Naive thymus-derived CD4-positive, alpha-beta T cell (primary cell): ENCODE data around the gene SC5D. TPM values are rescaled to one million over a fixed set of nuclear protein-coding genes. Genes with fewer than 3 reads are reported as not detected.

ENCODE experiments used
- ATAC-seq: fragments of 150-1000 bp; cut with Tn5 transposase; 2 replicates; pipeline ENCODE4 v1.10.0; 2021; ENCODE audit warnings: mild to moderate bottlenecking, moderate library complexity
- CTCF ChIA-PET: fragments of 350-600 bp; sonication (Branson Sonifier 250); formaldehyde crosslinking; loops from one replicate; lab custom pipeline; 2021; ENCODE audit warnings: antibody characterized with exemption; lab: Charles Lee
- POLR2A ChIA-PET: fragments of 350-600 bp; sonication (Branson Sonifier 250); formaldehyde crosslinking; loops from one replicate; lab custom pipeline; 2021; ENCODE audit warnings: antibody characterized with exemption, inconsistent platforms; lab: Charles Lee
- DNase-seq, 9 donors: peaks; one replicate each; pipeline versions ENCODE4 v3.0.0 to v3.0.0-alpha.2; 2020 to 2022; ENCODE audit warnings: mixed read lengths in 1 of 9
- H3K27ac ChIP-seq: one replicate; pipeline ENCODE4 v1.7.0; 2013; ENCODE audit warnings: mild to moderate bottlenecking, low read depth, low read length, moderate library complexity
- H3K27me3 ChIP-seq, 2 donors: one replicate each; pipeline ENCODE4 v1.7.0; 2013; ENCODE audit warnings: low read length in 2 of 2, mild to moderate bottlenecking in 2 of 2, moderate library complexity in 2 of 2; ENCODE audit not compliant: control insufficient read depth in 2 of 2, insufficient read depth in 2 of 2
- H3K36me3 ChIP-seq, 3 experiments: 1 replicate in 2 of 3; 2 replicates in 1 of 3; pipeline ENCODE4 v1.7.0; 2013; ENCODE audit warnings: low read length in 3 of 3, mild to moderate bottlenecking in 3 of 3, moderate library complexity in 1 of 3; ENCODE audit not compliant: insufficient read depth in 3 of 3, control insufficient read depth in 2 of 3
- H3K4me1 ChIP-seq, 2 donors: one replicate each; pipeline ENCODE4 v1.7.0; 2013; ENCODE audit warnings: low read length in 2 of 2, mild to moderate bottlenecking in 2 of 2, moderate library complexity in 1 of 2; ENCODE audit not compliant: control insufficient read depth in 2 of 2, insufficient read depth in 2 of 2
- H3K4me3 ChIP-seq: 2 replicates; pipeline ENCODE4 v1.7.0; 2013; ENCODE audit warnings: mild to moderate bottlenecking, low read length
- H3K9me3 ChIP-seq, 3 experiments: 1 replicate in 2 of 3; 2 replicates in 1 of 3; pipeline ENCODE4 v1.7.0; 2013; ENCODE audit warnings: low read length in 3 of 3; ENCODE audit not compliant: control insufficient read depth in 2 of 3
- H3K27ac Mint-ChIP-seq, 9 donors: one replicate each; pipeline ENCODE4 v1.8.0; 2020 to 2022; ENCODE audit warnings: mixed read lengths in 9 of 9, mild to moderate bottlenecking in 8 of 9, moderate library complexity in 5 of 9, inconsistent platforms in 2 of 9
- H3K27me3 Mint-ChIP-seq, 5 donors: one replicate each; pipeline ENCODE4 v1.8.0; 2021 to 2022; ENCODE audit warnings: mixed read lengths in 5 of 5, mild to moderate bottlenecking in 1 of 5
- H3K36me3 Mint-ChIP-seq, 5 donors: one replicate each; pipeline ENCODE4 v1.8.0; 2020 to 2022; ENCODE audit warnings: mixed read lengths in 5 of 5, mild to moderate bottlenecking in 3 of 5, inconsistent platforms in 1 of 5
- H3K4me1 Mint-ChIP-seq, 7 donors: one replicate each; pipeline ENCODE4 v1.8.0; 2020 to 2022; ENCODE audit warnings: mixed read lengths in 7 of 7, mild to moderate bottlenecking in 3 of 7, inconsistent platforms in 1 of 7
- H3K4me3 Mint-ChIP-seq, 10 donors: one replicate each; pipeline ENCODE4 v1.8.0; 2020 to 2022; ENCODE audit warnings: mild to moderate bottlenecking in 10 of 10, mixed read lengths in 10 of 10, moderate library complexity in 6 of 10, inconsistent platforms in 2 of 10
- H3K9me3 Mint-ChIP-seq, 11 donors: one replicate each; pipeline ENCODE4 v1.8.0; 2020 to 2022; ENCODE audit warnings: mixed read lengths in 11 of 11, mild to moderate bottlenecking in 4 of 11, inconsistent platforms in 1 of 11, moderate library complexity in 1 of 11
- intact Hi-C, 2 donors: fragments of 100-400 bp; cut with micrococcal nuclease; formaldehyde crosslinking; loops; one replicate each; pipeline ENCODE4 v1.15.1; 2023
- polyA plus RNA-seq, 2 donors: library from polyadenylated mRNA; unstranded; fragments of 300-500 nt; fragmentation: Illumina TruSeq; gene quantifications; one replicate each; pipeline ENCODE4 v1.2.3, GENCODE V29; 2021
- total RNA-seq, 6 experiments: library from RNA in 5 of 6; stranded (reverse) in 5 of 6; gene quantifications; 1 replicate in 5 of 6; 2 replicates in 1 of 6; pipeline ENCODE4 v1.2.3 and lab custom pipeline; 2021 to 2026

The SC5D gene
- total and polyA plus RNA-seq, 7 experiments from 2014 or later = 7.9 to 48.7 (median 21.8) TPM

- peaks cover 0 to 2% (median 0%) of the 10 kb centered on the region in 5 donors for H3K27me3 Mint-ChIP-seq
- DNase-seq = peak in 7 of 9 donors; percentile 37 to 67 (median 62)
- H3K4me3 ChIP-seq = no peak overlapping the region
- H3K36me3 ChIP-seq = no peaks in the 10 kb centered on the region
- H3K9me3 ChIP-seq = no peaks in the 10 kb centered on the region
- POLR2A ChIA-PET = interaction anchor here (0.6 to 8.6 kb wide), 13 partner anchors 8 to 153 kb away, joined by 3 to 107 read pairs (median 4); partner anchors contain the start of genes SC5D, SORL1 and SORL1-AS1
- H3K4me3 Mint-ChIP-seq = no peak overlapping the region
- ATAC-seq = peak; percentile 86
- H3K4me1 Mint-ChIP-seq = peaks cover 2 to 13% (median 8%) of the 10 kb centered on the region in 7 donors
- H3K36me3 Mint-ChIP-seq = peaks cover 0 to 5% (median 0%) of the 10 kb centered on the region in 5 donors
- peak overlapping the region; percentile 37 for H3K27ac ChIP-seq
- no peak overlapping the region for H3K27ac Mint-ChIP-seq
- peaks cover 19 to 23% of the 10 kb centered on the region in 2 donors for H3K4me1 ChIP-seq
- CTCF ChIA-PET = interaction anchor here (0.8 to 1.3 kb wide), 4 partner anchors 12 to 122 kb away, joined by 3 to 7 read pairs (median 4); no protein-coding TSS in a partner anchor
- H3K9me3 Mint-ChIP-seq = peaks cover 0 to 2% (median 0%) of the 10 kb centered on the region in 11 donors
- H3K27me3 ChIP-seq = no peaks in the 10 kb centered on the region
- intact Hi-C loops = loop anchor here (1.0 to 10.0 kb wide), 7 partner anchors 38 to 876 kb away; no protein-coding TSS in a partner anchor
These were observed 35.8 kb downstream of the SC5D start for GRCh38 chr11:121328176-121328966.

DNA sequence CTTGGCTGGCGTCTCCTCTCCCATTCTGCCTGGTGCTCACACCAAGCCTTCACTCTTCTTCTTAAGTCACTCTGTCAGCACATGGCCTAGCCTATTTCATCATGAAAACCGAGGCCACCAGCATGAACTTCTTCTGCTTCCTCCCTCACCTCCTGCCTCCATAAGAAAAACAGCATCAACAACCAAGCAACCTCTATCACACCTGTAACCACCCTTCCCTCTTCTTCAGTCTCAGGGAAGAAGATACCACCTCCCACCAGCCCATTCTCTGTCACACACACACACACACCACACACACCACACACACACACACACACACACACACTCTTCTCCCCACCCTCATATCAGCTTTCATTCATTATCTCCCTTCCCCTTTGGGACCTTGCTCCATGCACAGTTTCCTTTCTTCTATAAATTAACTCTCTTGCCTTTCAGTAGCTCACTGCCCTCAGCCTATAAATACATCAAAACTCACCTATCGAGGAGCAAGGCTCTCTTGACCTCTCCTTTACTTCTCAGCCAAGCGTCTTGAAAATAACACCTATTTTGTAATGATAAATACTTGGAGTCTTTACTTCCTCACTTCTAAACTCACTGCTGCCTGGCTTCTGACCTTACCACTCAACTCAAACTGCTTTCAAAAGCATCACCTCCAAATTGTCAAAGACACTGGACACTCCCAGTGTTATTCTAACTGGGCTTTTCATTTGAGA is 36.6 kb downstream of the SC5D start:
- intact Hi-C loops = loop anchor here (1.0 to 10.0 kb wide), 7 partner anchors 38 to 876 kb away; no protein-coding TSS in a partner anchor
- H3K9me3 Mint-ChIP-seq = peaks cover 0 to 2% (median 0%) of the 10 kb centered on the region in 11 donors
- H3K4me1 Mint-ChIP-seq = peaks cover 3 to 20% (median 9%) of the 10 kb centered on the region in 7 donors
- Histone ChIP-seq H3K4me1 (peaks cover 19 to 26% of the 10 kb centered on the region in 2 donors), H3K36me3 (no peaks in the 10 kb centered on the region), H3K4me3 (no peak overlapping the region), H3K27ac (no peak overlapping the region), H3K9me3 (no peaks in the 10 kb centered on the region), H3K27me3 (no peaks in the 10 kb centered on the region)
- DNase-seq (peak in 4 of 9 donors; percentile 5 to 18 (median 8)), ATAC-seq (peak; percentile 54)
- H3K36me3 Mint-ChIP-seq = peaks cover 0 to 5% (median 0%) of the 10 kb centered on the region in 5 donors
- no peak overlapping the region for H3K4me3 Mint-ChIP-seq
- H3K27ac Mint-ChIP-seq = no peak overlapping the region
- peaks cover 0 to 2% (median 0%) of the 10 kb centered on the region in 5 donors for H3K27me3 Mint-ChIP-seq
- CTCF ChIA-PET = interaction anchor here (1.3 kb wide), 1 partner anchor 39 kb away, joined by 7 read pairs; no protein-coding TSS in a partner anchor
- POLR2A ChIA-PET = interaction anchor here (0.6 to 8.6 kb wide), 9 partner anchors 37 to 152 kb away, joined by 3 to 107 read pairs (median 7); partner anchors contain the start of genes SC5D, SORL1 and SORL1-AS1

DNA sequence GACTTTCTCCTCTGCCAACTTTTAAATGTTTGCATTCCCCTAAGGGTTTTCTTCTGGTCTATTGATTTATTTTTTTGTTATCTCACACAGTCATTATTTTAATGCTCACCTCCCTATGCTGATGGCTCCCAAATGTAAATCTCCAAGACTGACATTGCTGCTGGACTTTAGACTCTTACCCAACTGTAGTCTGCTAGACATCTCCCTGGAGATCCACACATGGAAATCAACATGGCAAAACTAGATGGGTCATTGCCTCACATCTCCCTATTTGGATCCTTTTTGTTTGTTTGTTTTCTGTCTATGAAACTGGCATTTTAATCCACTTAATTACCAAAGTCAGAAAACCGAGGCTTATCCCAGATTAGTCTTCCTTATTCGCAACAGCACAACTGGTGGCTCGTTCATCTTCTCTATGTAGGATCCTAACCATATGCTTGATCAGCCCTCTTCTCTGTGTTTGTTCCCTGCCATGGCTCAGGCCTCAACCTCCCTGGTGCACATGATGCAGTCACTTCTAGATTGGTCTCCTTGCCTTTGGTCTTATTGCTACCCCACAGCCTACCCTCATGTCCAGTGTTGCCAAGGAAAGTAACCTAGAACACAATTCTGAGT is 37.3 kb downstream of the SC5D start:
- H3K27me3 ChIP-seq = no peaks in the 10 kb centered on the region
- intact Hi-C loops = loop anchor here (2.0 to 10.0 kb wide), 6 partner anchors 37 to 875 kb away; no protein-coding TSS in a partner anchor
- H3K4me1 ChIP-seq = peaks cover 19 to 31% of the 10 kb centered on the region in 2 donors
- DNase-seq = no peak
- H3K9me3 ChIP-seq = no peaks in the 10 kb centered on the region
- H3K4me3 ChIP-seq = no peak overlapping the region
- ATAC-seq = no peak
- H3K27ac ChIP-seq = no peak overlapping the region
- Mint-ChIP-seq H3K36me3 (peaks cover 0 to 5% (median 0%) of the 10 kb centered on the region in 5 donors), H3K27ac (no peak overlapping the region), H3K27me3 (peaks cover 0 to 2% (median 0%) of the 10 kb centered on the region in 5 donors), H3K4me1 (peaks cover 5 to 22% (median 17%) of the 10 kb centered on the region in 7 donors), H3K4me3 (no peak overlapping the region), H3K9me3 (no peaks in the 10 kb centered on the region)
- CTCF ChIA-PET = no interaction called here
- no peaks in the 10 kb centered on the region for H3K36me3 ChIP-seq
- POLR2A ChIA-PET = interaction anchor here (2.3 to 8.6 kb wide), 2 partner anchors 38 to 120 kb away, joined by 8 to 107 read pairs; partner anchors contain the start of genes SORL1 and SORL1-AS1

GRCh38 chr11:121330614-121331435 is 38.3 kb downstream of the SC5D start:
- Histone ChIP-seq H3K27me3 (no peaks in the 10 kb centered on the region), H3K9me3 (no peaks in the 10 kb centered on the region), H3K36me3 (no peaks in the 10 kb centered on the region), H3K4me3 (no peak overlapping the region), H3K27ac (no peak overlapping the region), H3K4me1 (peaks cover 19 to 31% of the 10 kb centered on the region in 2 donors)
- Mint-ChIP-seq H3K36me3 (peaks cover 0 to 5% (median 0%) of the 10 kb centered on the region in 5 donors), H3K27ac (peak overlapping the region in 2 of 9 donors; percentile 1 to 14), H3K4me1 (peaks cover 2 to 20% (median 14%) of the 10 kb centered on the region in 7 donors), H3K4me3 (no peak overlapping the region), H3K27me3 (peaks cover 0 to 4% (median 0%) of the 10 kb centered on the region in 5 donors), H3K9me3 (no peaks in the 10 kb centered on the region)
- intact Hi-C loops = no loop called here
- DNase-seq (no peak), ATAC-seq (no peak)
- POLR2A ChIA-PET = interaction anchor here (0.9 to 1.3 kb wide), 4 partner anchors 16 to 120 kb away, joined by 3 read pairs; no protein-coding TSS in a partner anchor
- CTCF ChIA-PET = interaction anchor here (0.8 kb wide), 1 partner anchor 24 kb away, joined by 3 read pairs; no protein-coding TSS in a partner anchor

DNA sequence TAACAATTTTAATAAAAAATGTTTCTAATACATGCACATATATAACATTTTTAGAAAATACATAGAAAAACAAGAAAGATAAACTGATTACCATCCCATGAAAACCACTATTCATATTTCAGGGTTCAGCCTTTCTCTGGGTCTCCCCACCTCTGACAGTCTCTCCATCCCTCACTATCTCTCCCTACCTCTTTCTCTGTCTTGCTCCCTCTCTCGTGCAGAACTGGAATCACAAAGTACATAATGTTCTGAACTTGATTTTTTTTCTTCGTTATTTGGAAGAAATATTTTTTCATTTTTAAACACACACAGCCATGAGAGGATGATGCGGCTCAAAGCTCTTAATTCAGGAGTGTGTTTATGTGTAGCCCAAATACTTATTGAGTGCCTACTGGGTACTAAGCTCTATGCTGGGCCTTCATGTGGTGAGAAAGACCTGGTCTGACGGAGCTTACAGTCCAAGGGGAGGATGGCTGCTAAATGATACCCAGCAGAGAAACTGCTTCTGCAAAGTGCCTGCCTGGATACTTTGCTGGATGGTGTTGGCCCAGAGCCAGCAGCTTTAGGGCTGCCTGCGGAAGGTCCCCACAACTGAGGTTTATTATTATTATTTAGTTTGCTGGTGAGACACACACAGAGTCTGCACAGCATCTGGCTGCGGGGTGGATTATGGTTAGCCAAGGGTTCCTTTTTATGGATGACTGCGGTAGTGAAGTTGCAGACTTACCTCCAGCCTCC is 42.6 kb downstream of the SC5D start:
- DNase-seq (no peak), ATAC-seq (no peak)
- H3K27ac ChIP-seq = no peak overlapping the region
- H3K9me3 Mint-ChIP-seq = no peaks in the 10 kb centered on the region
- H3K4me1 Mint-ChIP-seq = peaks cover 6 to 46% (median 19%) of the 10 kb centered on the region in 7 donors
- peaks cover 0 to 5% (median 0%) of the 10 kb centered on the region in 5 donors for H3K36me3 Mint-ChIP-seq
- ChIA-PET CTCF (interaction anchor here (0.6 to 1.1 kb wide), 3 partner anchors 116 to 1219 kb away, joined by 3 to 4 read pairs (median 3); partner anchors contain the start of gene SORL1), POLR2A (interaction anchor here (5.4 kb wide), 1 partner anchor 115 kb away, joined by 19 read pairs; no protein-coding TSS in a partner anchor)
- peaks cover 0 to 8% of the 10 kb centered on the region in 2 donors for H3K4me1 ChIP-seq
- H3K27me3 Mint-ChIP-seq = peaks cover 0 to 4% (median 0%) of the 10 kb centered on the region in 5 donors
- no peaks in the 10 kb centered on the region for H3K9me3 ChIP-seq
- H3K27me3 ChIP-seq = no peaks in the 10 kb centered on the region
- H3K27ac Mint-ChIP-seq = peak overlapping the region in 3 of 9 donors; percentile 3 to 64 (median 36)
- no peak overlapping the region for H3K4me3 ChIP-seq
- intact Hi-C loops = loop anchor here in 1 of 2 donors (5.0 kb wide), 1 partner anchor 37 kb away; no protein-coding TSS in a partner anchor
- no peaks in the 10 kb centered on the region for H3K36me3 ChIP-seq
- H3K4me3 Mint-ChIP-seq = peak overlapping the region in 2 of 10 donors; percentile 41 to 52
